Measurements from ENCODE around the gene USP34.
"Not testable (repeated sequence)": the region's sequence is repeated elsewhere in the genome, so short reads cannot be mapped to it uniquely, and the experiment has no call there.

Gene USP34

DNA sequence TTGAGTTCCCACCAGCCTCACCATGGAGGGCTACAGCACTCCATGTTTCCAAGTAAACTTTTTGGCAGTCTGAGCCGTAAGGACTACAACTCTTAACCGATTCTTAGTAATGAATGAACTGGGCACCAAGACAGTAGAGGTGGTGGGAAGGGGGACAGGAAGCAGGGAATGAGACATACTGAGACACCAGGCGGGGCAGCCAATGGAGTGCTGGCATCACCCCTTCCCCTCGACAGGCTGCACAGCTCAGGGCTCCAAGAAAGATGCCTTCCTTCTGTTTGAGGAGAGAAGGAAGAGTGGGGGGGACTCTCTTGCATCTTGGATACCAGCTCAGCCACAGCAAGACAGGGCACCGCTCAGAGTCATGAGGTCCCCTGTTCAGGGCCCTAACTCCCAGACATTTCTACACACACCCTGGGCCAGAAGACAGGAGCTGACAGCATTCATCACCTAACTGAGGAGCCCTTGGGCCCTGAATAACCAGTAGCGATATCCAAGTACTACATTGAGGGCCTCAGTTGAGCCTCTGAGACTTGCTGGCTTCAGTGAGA, 45.2 kb downstream of the USP34 start:
- no peak for DNase-seq

DNA sequence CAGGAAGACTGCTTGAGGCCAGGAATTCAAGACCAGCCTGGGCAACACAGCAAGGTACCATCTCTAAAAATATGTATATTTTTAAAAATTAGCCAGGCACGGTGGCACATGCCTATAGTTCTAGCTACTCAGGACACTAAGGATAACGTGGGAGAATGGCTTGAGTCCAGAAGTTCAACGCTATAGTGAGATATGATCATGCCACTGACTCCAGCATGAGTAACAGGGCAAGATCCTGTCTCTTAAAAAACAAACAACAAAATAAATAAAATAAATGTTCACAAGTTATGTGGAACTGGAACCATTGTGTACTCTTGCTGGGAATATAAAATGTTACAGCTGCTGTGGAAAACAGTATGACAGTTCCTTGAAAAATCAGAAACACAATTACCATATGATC, 47.2 kb downstream of the USP34 start:
- no peak for DNase-seq

DNA sequence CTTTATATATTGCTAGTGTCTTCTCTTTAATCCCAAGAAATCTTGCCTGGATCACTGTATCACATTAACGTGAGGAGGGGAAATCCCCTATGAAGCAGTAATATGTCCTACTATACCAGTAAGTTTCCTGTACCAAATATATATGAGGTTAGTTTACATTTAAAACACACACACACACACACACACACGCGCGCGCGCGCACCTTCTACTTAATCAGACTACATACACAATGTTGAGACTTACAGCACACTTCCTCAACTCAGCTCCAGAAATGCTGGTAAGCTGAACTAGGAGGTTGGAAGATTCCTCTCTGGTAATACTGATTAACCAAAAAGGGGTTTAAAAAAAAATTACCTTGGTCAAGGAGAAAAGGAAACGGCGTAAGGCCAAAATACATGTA, 49.3 kb downstream of the USP34 start:
- no peak for DNase-seq

DNA sequence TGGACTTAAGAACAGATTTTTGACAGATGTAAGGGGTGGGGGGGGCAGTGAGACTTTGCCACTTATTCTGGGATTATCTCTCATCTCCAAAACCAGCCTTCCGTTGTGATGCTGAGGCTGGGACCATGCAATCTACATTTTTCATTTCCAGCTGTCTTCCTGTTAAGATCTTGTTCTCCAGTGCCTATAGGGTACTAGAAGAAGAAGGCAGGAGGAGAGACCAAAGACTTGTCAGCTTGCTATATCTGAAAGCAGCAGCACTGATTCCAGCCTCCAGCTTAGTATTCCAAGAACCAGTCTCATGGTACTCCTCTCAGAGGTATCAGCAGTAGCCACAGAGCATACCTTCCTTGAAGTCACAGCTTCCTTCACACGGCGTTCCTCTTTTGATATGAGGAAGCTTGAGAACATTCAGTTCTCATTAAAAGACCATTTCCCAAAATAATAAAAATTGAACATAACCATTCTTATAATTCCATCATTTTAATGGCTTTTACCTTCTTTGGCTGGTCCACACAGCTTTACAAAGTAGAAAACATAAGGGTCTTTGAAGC, 49.8 kb downstream of the USP34 start:
- no peak for DNase-seq

DNA sequence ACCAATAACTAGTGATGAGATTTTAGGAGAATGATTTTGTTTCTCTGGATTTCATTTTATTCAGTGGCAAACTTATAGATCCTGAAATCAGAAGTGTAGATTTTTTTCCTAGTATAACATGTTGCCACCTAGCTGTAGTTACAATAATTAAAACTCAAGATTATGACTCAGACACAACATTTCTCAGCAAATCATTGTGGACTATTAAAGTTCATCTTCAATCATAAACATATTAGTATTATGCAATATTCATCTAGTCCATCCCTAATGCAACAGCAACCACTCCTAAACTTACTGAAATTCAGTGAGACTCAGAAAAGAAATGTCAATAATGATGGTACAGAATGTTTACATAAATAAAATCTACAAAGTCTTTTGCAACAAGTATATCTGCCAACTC, 51.3 kb downstream of the USP34 start:
- no peak for DNase-seq

DNA sequence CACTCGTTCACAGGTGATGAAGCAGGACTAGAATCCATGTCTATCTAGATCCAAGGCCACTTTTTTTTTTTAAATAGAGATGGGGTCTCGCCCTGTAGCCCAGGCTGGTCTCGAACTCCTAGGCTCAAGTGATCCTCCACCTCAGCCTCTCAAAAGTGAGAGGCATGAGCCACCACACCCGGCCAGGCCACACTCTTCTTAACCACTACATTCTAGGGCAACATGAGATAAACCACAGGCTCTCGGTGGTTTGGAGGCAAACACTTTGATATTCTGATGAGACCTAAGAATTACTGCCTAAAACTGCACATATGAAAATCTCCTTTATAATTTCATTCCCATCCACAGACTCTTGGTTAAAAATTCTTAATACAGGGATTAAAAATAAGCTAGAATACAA, 51.8 kb downstream of the USP34 start:
- no peak for DNase-seq

DNA sequence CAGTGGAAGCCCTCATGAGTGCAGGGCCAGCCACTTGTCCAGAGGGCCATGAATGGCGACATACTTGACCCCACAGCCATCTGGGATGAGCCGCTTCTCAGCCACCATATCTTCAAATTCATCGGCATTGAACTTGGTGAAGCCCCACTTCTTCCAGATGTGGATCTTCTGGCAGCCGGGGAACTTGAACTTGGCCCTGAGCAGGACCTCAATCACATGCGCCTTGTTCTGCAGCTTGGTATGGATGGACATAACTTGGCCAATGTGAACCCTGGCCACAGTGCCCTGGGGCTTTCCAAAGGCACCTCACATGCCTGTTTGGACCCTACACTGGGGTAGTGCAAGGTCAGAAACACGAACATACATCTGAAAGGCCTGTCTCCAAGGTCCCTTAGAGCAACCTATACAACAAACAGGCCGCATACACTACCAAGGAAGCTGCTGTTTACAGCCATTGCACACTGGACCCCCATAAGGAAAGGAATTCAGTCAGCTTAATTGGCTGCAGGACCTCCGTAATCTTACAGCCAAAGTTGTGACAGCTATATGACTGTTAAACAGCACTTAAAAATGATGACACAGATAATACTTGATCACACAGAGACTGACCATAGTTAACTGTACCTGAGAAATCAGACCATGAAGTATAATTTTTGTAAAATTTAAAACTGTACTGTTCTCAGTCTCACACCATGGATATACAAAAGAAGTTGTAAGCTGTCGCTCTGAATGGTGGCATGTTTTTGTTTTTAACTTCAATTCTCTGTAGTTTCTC, 53.8 kb downstream of the USP34 start:
- DNase-seq: no peak

DNA sequence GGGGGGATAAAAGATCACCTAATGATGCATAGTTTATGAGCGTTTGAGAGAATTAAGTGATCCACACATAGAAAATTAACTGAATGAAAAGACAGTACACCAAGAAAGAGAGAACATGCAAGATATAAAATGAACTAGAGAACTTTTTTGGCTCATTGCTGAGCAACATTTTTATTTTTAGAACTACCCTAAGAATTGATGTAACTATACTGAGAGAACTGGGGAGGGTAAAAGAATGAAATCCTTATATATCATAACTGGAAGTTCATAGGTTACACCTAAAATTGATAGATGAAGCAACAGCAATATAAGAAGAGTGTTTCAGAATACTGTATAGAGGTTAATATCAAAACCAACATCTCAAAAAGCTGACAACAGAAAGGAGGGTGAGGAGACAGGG, 55.6 kb downstream of the USP34 start:
- no peak for DNase-seq

DNA sequence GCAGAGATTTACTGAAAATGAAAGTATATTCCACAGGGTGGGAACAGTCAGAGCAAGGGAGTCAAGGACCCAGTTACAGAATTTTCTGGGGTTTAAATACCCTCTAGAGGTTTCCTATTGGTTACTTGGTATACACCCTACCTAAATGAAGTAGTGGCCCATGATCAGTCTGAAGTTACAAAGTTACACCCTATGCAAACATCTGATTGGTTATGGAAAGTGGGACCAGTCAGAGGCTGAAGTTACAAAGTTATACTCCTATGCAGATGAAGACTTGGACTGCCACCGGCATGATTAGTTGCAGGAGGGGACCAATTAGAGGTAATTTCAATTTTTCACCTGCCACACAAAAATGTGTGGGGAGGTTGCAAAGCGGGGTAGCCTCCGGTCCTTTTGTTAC, 56.2 kb downstream of the USP34 start:
- DNase-seq: no peak

DNA sequence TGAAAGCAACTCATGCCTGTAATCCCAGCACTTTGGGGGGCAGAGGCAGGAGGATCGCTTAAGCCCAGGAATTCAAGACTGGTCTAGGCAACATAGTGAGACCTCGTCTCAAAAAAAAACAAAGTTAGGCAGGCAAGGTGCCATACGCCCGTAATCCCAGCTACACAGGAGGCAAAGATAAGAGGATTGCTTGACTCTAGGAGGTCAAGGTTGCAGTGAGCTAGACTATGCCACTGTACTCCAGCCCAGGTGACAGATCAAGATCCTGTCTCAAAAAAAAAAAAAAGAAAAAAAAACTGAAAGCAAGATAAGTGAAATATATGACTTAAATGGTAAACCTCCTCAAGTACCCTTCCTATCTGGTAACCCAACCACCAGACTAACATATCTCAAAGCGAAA, 59.8 kb downstream of the USP34 start:
- no peak for DNase-seq

DNA sequence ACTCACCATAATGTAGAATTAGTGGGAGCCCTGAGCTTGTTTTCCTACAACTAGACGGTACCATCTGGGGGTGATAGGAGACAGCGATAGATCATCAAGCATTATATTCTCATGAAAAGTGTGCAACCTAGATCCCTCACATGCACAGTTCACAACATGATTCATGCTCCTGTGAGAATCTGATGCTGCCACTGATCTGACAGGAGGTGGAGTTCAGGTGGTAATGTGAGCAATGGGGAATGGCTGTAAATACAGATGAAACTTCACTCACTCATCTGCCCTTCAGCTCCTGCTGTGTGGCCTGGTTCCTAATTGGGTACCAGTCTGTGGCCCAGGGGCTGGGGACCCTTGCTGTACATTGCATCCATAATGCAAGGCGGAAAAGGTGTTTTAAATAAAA, 60.7 kb downstream of the USP34 start:
- DNase-seq: peak in 1 of 56 donors; percentile 12

DNA sequence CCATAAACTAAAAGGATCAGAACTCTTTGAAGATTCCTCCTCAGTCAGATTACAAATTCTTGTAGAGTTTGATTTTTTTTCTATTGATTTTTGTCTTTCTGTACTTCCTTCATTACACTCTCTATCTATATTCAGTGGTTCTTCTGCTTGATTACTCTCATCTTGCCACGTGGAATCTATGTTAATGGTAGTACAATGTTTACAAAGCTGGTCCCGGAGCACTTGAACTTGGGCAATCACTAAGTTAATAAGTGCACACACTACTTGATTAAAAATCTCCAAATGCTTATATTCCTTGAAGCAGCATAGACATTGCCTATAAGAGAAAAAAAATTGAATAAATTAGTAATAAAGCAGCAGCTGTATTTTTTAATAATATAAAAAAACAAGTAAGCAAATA, 65.1 kb downstream of the USP34 start:
- DNase-seq: no peak

DNA sequence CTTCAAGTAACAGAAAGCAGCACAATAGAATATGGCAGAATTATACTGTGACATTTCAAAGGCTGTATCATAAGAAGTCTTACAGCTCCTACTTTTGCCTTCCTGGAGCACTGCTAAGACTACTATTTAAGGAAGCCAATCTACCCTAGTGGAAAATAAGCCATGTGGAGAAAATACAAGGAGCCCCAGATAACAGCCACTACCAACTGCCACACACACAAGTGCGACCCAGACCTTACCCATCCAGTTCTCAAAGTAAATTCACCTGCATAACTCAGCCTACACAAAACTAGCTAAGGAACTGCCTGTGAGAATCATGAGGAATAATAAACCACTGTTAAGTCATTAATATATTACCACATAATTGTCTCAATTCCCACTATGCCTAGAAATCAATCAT, 66.4 kb downstream of the USP34 start:
- no peak for DNase-seq

DNA sequence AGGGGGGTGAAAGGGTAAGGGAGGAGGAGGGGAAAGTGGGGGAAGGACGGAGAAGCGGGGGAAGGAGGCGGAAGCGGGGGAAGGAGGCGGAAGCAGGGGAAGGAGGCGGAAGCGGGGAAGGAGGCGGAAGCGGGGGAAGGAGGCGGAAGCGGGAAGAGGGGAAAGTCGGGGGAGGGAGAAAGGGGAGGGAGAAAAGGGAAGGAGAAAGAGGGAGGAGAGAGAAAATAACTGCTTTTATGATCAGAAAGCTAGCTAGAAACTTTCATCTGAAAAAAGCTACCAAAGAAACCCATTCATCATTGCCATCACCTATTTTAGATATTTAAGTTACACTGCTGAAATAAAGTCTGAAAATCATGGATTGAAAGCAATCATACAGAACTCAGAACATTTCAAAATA, 72.5 kb downstream of the USP34 start:
- no peak for DNase-seq

DNA sequence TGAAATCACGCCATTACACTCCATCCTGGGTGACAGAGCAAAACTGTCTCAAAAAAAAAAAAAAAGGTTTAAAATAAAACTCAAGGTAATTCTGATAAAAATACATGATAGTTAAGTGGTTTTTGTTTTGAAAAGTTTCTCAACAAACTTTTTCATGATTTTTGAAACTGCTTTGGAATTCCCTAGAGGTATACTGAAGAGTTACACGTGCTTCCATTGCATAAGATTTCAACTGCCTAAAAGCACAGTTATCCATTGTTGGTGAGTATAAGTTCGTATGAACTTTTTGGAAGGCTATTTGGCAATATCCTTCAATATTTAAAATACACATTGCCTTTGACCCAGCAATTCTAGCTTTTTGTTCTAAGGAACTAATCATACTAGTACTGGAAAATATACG, 74.9 kb downstream of the USP34 start:
- DNase-seq: no peak

DNA sequence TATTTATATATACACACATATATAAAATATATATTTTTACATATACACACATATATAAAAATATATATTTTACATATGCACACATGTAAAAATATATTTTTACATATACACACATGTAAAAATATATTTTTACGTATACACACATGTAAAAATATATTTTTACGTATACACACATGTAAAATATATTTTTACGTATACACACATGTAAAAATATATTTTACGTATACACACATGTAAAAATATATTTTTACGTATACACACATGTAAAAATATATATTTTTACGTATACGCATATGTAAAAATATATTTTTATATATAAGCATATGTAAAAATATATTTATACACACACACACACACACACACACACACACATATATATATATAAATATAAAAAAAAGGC, 83.3 kb downstream of the USP34 start:
- DNase-seq: not testable (repeated sequence)

DNA sequence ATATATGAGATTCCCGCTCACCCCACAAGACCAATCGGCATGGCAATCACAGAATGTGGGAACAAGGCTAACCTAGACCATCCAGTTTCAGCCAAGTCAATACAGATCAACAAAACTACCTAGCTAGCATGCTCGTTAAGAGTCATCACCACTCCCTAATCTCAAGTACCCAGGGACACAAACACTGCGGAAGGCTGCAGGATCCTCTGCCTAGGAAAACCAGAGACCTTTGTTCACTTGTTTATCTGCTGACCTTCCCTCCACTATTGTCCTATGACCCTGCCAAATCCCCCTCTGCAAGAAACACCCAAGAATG, 90.0 kb downstream of the USP34 start:
- not testable (repeated sequence) for DNase-seq

DNA sequence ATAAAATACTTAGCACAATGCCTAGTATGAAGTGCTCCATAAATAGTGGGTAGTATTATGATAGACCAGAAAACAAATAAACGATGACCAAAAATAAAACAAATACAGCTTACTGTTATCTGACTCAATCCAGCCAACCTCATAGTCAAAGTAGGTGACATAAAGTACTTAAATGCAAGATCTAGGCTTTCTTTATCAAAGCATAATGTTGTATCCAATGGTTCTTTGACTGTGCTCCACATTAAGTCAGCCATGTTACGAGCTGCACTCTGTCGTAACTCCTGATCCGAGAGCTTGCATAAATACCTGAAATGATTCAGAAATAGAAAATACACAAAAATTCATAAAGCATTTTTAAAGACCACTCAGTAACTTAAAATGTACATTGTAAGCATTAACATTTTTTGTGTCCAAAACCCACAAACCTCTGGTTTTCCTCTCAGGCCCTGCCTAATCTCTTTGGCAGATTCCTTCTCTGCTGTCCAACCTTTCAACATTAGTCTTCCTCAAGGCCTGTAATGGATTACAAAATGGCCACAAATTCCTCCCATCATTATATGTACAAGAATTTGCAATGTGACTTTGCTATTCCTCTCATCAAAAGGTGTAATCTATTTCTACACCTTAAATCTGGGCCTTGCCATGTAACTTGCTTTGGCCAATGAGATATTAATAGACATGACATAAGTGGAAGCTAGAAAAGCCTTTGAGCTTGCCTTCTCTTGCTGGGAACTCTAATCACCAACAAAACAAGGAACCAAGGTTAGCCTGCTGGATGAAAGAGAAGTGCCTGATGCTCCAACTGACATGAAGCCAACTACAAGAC, 90.6 kb downstream of the USP34 start:
- no peak for DNase-seq

DNA sequence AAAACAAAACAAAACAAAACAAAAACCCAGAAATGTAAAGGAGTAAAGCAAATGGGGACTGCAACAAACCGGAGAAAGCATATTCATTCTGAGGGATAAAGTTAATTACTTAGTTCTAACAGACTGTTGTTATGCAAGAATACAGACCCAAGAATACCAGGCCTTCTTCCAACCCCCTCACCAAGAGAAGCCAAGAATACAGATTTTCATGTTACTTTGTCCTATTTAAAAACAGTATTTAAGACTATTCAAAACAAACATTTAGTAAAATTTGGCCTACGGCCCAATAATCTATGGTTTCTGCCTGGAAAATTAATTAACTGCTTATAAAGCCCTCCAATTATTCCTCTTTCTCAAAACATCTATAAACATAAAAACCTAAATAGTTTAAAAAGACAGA, 91.4 kb downstream of the USP34 start:
- DNase-seq: no peak

DNA sequence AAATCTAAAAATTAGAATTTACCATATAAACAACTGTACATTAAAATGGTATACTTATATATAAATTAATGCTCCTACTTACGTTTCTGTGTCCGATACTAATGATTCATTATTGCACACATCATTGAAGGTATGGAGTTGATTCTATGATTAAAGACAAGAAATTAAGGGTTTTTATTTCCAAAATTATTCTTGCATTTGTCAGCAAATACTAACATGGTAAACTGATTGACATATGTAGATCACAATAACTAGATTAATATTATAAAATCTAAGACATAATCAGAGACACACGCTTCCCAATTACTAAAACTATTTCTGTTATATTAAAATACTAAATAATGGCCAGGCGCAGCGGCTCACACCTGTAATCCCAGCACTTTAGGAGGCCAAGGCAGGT, 92.6 kb downstream of the USP34 start:
- no peak for DNase-seq

DNA sequence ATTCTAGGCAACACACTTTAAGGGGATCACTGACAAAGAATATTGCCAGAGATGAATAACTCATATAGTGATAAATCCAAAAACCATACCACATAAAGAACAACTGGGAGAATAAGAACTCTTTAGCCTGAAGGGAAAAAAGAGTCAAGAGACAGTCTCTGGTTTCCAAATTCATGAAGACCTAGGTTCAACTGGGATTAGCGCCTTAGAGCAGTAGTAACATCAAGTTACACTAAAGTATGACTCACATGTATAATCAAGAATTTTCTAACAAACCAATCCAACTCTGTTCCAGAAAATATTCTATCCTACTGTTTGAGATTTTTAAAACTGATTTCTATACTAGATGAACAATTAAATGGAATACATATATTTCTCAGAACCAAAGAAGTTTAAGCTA, 93.8 kb downstream of the USP34 start:
- DNase-seq: no peak

DNA sequence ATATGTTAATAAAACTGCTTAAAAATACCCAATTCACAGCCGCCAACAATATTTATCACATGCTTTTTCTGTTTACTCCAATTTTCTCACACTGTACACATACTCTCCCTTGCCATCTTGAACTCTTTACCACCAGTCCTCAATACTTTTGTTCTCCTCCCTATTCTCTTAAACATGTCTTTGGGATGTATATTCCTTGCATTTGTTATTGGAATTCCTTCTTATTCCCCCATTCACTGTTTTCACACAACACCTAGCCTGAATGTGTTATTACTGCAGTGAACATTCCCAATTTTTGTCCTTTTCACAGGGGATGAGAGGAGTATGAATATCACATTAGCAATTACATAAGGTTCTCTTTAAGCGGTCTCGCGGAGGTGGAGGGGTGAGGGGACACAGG, 94.7 kb downstream of the USP34 start:
- no peak for DNase-seq

DNA sequence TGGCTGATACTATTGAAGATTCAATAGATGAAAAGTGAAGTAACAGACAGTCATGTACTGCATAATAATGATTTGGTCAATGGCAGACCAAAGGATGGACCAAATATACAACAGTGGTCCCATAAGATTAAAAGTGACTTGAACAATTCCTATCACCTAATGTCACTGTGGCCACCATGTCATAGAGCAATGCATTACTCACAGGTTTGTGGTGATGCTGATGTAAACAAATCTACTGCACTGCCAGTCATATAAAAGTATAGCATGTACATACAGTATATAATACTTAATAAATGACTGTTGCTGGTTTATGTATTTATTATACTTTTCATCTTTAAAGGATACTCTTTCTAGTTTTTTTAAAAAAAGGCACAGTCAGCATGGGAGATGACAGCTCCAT, 99.9 kb downstream of the USP34 start:
- no peak for DNase-seq
